HG03025 (cell line): ENCODE results near the gene TOMM34.

Experiments used
- ATAC-seq: cut with Tn5 transposase; IDR thresholded peaks from one replicate; pipeline ENCODE4 v1.9.1; 2021; ENCODE audit warnings: mild to moderate bottlenecking, moderate library complexity; ENCODE audit not compliant: unreplicated experiment, low FRiP score

TOMM34 gene

GRCh38 chr20:44963325-44964215, 3.4 kb upstream of the TOMM34 start:
- ATAC-seq: no peak

- no peak for ATAC-seq
Measured at GRCh38 chr20:44962483-44962882, 2.3 kb upstream of the TOMM34 start.

- no peak for ATAC-seq
Measured at GRCh38 chr20:44961870-44962267, 1.7 kb upstream of the TOMM34 start.

GRCh38 chr20:44961011-44961869, 1.0 kb upstream of the TOMM34 start:
- ATAC-seq: no peak

- peak; percentile 30 for ATAC-seq
Measured at GRCh38 chr20:44959638-44960102, 527 bp downstream of the TOMM34 start.

GRCh38 chr20:44959082-44959637, 1.0 kb downstream of the TOMM34 start:
- ATAC-seq: no peak

GRCh38 chr20:44958276-44958675, 1.9 kb downstream of the TOMM34 start:
- ATAC-seq: no peak

GRCh38 chr20:44956410-44956809, 3.8 kb downstream of the TOMM34 start:
- ATAC-seq: no peak

GRCh38 chr20:44955270-44955669, 4.9 kb downstream of the TOMM34 start:
- ATAC-seq: no peak

- ATAC-seq: no peak
Measured at GRCh38 chr20:44954211-44954610, 6.0 kb downstream of the TOMM34 start.

GRCh38 chr20:44952731-44953130, 7.5 kb downstream of the TOMM34 start:
- ATAC-seq: no peak

- ATAC-seq: no peak
Measured at GRCh38 chr20:44950368-44950767, 9.8 kb downstream of the TOMM34 start.

GRCh38 chr20:44948513-44948912, 11.7 kb downstream of the TOMM34 start:
- ATAC-seq: no peak

- ATAC-seq: no peak
Measured at GRCh38 chr20:44948107-44948506, 12.1 kb downstream of the TOMM34 start.

- no peak for ATAC-seq
Measured at GRCh38 chr20:44946271-44946852, 13.8 kb downstream of the TOMM34 start.

GRCh38 chr20:44945261-44945660, 14.9 kb downstream of the TOMM34 start:
- ATAC-seq: no peak

GRCh38 chr20:44943828-44944227, 16.4 kb downstream of the TOMM34 start:
- ATAC-seq: no peak

GRCh38 chr20:44942264-44942973, 17.8 kb downstream of the TOMM34 start:
- no peak for ATAC-seq

- no peak for ATAC-seq
Measured at GRCh38 chr20:44941120-44941691, 19.0 kb downstream of the TOMM34 start.

GRCh38 chr20:44938637-44939036, 21.6 kb downstream of the TOMM34 start:
- no peak for ATAC-seq
